AG04449 (cell line): Measurements from ENCODE around the gene ITGB7.

ENCODE experiments used
- CTCF ChIA-PET: fragments of 350-600 bp; formaldehyde crosslinking; extraction: SDS; loops from one replicate; lab custom pipeline; 2021; ENCODE audit warnings: antibody characterized with exemption; lab: Yijun Ruan, JAX
- POLR2A ChIA-PET: fragments of 400-600, 350-600 bp; formaldehyde crosslinking; extraction: SDS; loops from one replicate; lab custom pipeline; 2020; ENCODE audit warnings: antibody characterized with exemption, inconsistent platforms; lab: Yijun Ruan, JAX
- DNase-seq: peaks from one replicate; pipeline ENCODE4 v3.0.0-alpha.2; 2010; ENCODE audit warnings: low read depth, low spot score
- H3K4me3 ChIP-seq: 2 replicates; pipeline ENCODE4 v1.5.1; 2011; ENCODE audit warnings: low read depth, mild to moderate bottlenecking, control low read depth, low read length
- CTCF ChIP-seq: IDR thresholded peaks from one replicate; pipeline ENCODE4 v1.5.1; 2011; ENCODE audit warnings: mild to moderate bottlenecking, moderate library complexity, low read length, control low read depth, inconsistent platforms; ENCODE audit not compliant: insufficient read depth; ENCODE audit errors: missing control alignments

ITGB7 gene

GRCh38 chr12:53220694-53221202 lies 13.7 kb upstream of the ITGB7 start:
- no peak for TF ChIP-seq CTCF
- H3K4me3 ChIP-seq: peak overlapping the region; percentile 95
- ChIA-PET CTCF (interaction anchor here (0.6 to 24.6 kb wide), 10 partner anchors 8 to 155 kb away, joined by 3 to 659 read pairs (median 6); partner anchors contain the start of genes AAAS, ESPL1, MYG1 and PFDN5), POLR2A (interaction anchor here (0.7 to 2.4 kb wide), 8 partner anchors 9 to 220 kb away, joined by 3 to 11 read pairs (median 3); partner anchors contain the start of genes MYG1 and PFDN5)
- peak; percentile 28 for DNase-seq

- ChIA-PET CTCF (interaction anchor here (0.6 to 24.6 kb wide), 13 partner anchors 8 to 197 kb away, joined by 3 to 659 read pairs (median 5); partner anchors contain the start of genes AAAS, ESPL1, ITGB7 and MYG1), POLR2A (interaction anchor here (0.6 to 2.4 kb wide), 9 partner anchors 9 to 221 kb away, joined by 3 to 11 read pairs (median 4); partner anchors contain the start of genes CSAD, PFDN5 and ZNF740)
- TF ChIP-seq CTCF: no peak
- peak overlapping the region; percentile 95 for H3K4me3 ChIP-seq
- DNase-seq: no peak
Observed at GRCh38 chr12:53219956-53220693, 13.1 kb upstream of the ITGB7 start.

GRCh38 chr12:53219292-53219955 lies 12.4 kb upstream of the ITGB7 start:
- CTCF ChIA-PET: interaction anchor here (0.6 to 24.6 kb wide), 16 partner anchors 9 to 198 kb away, joined by 3 to 659 read pairs (median 5); partner anchors contain the start of genes AAAS, ESPL1, ITGB7 and MYG1
- DNase-seq: no peak
- POLR2A ChIA-PET: interaction anchor here (0.6 to 2.4 kb wide), 9 partner anchors 10 to 102 kb away, joined by 3 to 11 read pairs (median 4); partner anchors contain the start of genes AAAS, CSAD, PFDN5 and ZNF740
- TF ChIP-seq CTCF: no peak
- H3K4me3 ChIP-seq: peak overlapping the region; percentile 95

- ChIA-PET POLR2A (interaction anchor here (0.6 to 2.4 kb wide), 6 partner anchors 34 to 103 kb away, joined by 3 to 11 read pairs (median 4); partner anchors contain the start of genes AAAS, CSAD and ZNF740), CTCF (interaction anchor here (0.9 to 24.6 kb wide), 16 partner anchors 8 to 153 kb away, joined by 3 to 659 read pairs (median 4); partner anchors contain the start of genes AAAS, ESPL1, ITGB7 and MYG1)
- H3K4me3 ChIP-seq: peak overlapping the region; percentile 95
- TF ChIP-seq CTCF: no peak
- no peak for DNase-seq
Observed at GRCh38 chr12:53218551-53219291, 11.7 kb upstream of the ITGB7 start.

- no peak for DNase-seq
- TF ChIP-seq CTCF: no peak
- H3K4me3 ChIP-seq: peak overlapping the region; percentile 95
- ChIA-PET POLR2A (interaction anchor here (1.4 kb wide), 1 partner anchor 103 kb away, joined by 3 read pairs; the partner anchor contains the start of gene AAAS), CTCF (interaction anchor here (0.9 to 24.6 kb wide), 10 partner anchors 9 to 149 kb away, joined by 3 to 659 read pairs (median 6); partner anchors contain the start of genes AAAS, ESPL1, ITGB7 and MYG1)
Observed at GRCh38 chr12:53217931-53218307, 10.9 kb upstream of the ITGB7 start.
